Medulla oblongata (tissue), 1 donor: ENCODE results near the gene SELENOO.

Experiments
- DNase-seq: peaks from one replicate; pipeline ENCODE4 v3.0.0-alpha.2; 2015; ENCODE audit errors: extremely low spot score

SELENOO gene

GRCh38 chr22:50264946-50265669, 64.3 kb downstream of the SELENOO start:
- DNase-seq: no peak

GRCh38 chr22:50266994-50267393, 66.2 kb downstream of the SELENOO start:
- DNase-seq: no peak
